PFSK-1 (cell line): ENCODE data around the gene BRWD1.

Experiments
- FOXP2 ChIP-seq: optimal IDR thresholded peaks from 2 replicates; pipeline ENCODE3; 2011; ENCODE audit warnings: borderline replicate concordance, control low read depth, inconsistent platforms; ENCODE audit not compliant: insufficient read depth; ENCODE audit errors: extremely low read length, extremely low read depth
- POLR2AphosphoS5 ChIP-seq: IDR thresholded peaks from 2 replicates; pipeline ENCODE4 v1.6.1; 2012; ENCODE audit warnings: low read depth, mild to moderate bottlenecking, control low read depth, low read length, moderate library complexity
- REST ChIP-seq, 2 experiments: IDR thresholded peaks; 2 replicates each; pipeline versions ENCODE4 v1.6.1 to v1.8.0; 2011 to 2012; ENCODE audit warnings: low read depth in 2 of 2, low read length in 2 of 2, control low read depth in 1 of 2, inconsistent platforms in 1 of 2, mild to moderate bottlenecking in 1 of 2, moderate library complexity in 1 of 2; ENCODE audit not compliant: insufficient read depth in 1 of 2
- SIN3A ChIP-seq: IDR thresholded peaks from 2 replicates; pipeline ENCODE4 v1.6.1; 2012; ENCODE audit warnings: mild to moderate bottlenecking, low read length, moderate library complexity, borderline replicate concordance; ENCODE audit not compliant: insufficient read depth
- TAF1 ChIP-seq: IDR thresholded peaks from 2 replicates; pipeline ENCODE4 v1.6.1; 2012; ENCODE audit warnings: low read length, control low read depth, borderline replicate concordance; ENCODE audit not compliant: insufficient read depth

The BRWD1 gene

GRCh38 chr21:39346671-39347331, 33.4 kb upstream of the BRWD1 start:
- TF ChIP-seq POLR2AphosphoS5 (no peak), TAF1 (no peak), REST (IDR thresholded peaks at IDR 0.05; ENCODE audit: insufficient read depth in 1 of 2, low read depth in 2 of 2, low read length in 2 of 2) (no peak), FOXP2 (no peak), SIN3A (no peak)

GRCh38 chr21:39346206-39346605, 32.8 kb upstream of the BRWD1 start:
- no peak for TF ChIP-seq TAF1
- TF ChIP-seq FOXP2 = no peak
- TF ChIP-seq POLR2AphosphoS5 = no peak
- no peak for TF ChIP-seq SIN3A
- TF ChIP-seq REST (IDR thresholded peaks at IDR 0.05; ENCODE audit: insufficient read depth in 1 of 2, low read depth in 2 of 2, low read length in 2 of 2) = no peak

- TF ChIP-seq SIN3A (no peak), POLR2AphosphoS5 (no peak; the same call in 1 of the 2 replicates), TAF1 (no peak), FOXP2 (no peak), REST (IDR thresholded peaks at IDR 0.05; ENCODE audit: insufficient read depth in 1 of 2, low read depth in 2 of 2, low read length in 2 of 2) (no peak)
Observed at GRCh38 chr21:39345440-39345839, 32.0 kb upstream of the BRWD1 start.

- TF ChIP-seq TAF1 (no peak), SIN3A (no peak), REST (IDR thresholded peaks at IDR 0.05; ENCODE audit: insufficient read depth in 1 of 2, low read depth in 2 of 2, low read length in 2 of 2) (no peak), FOXP2 (no peak), POLR2AphosphoS5 (no peak; the same call in 1 of the 2 replicates)
Observed at GRCh38 chr21:39344848-39345247, 31.4 kb upstream of the BRWD1 start.
